Liver (tissue), 9 donors: Measurements from ENCODE around the gene OBP2B. TPM values are rescaled to one million over a fixed set of nuclear protein-coding genes. Genes with fewer than 3 reads are reported as not detected.

Source experiments
- DNase-seq: peaks from one replicate; pipeline ENCODE4 v3.0.0-alpha.2; 2017; ENCODE audit warnings: low spot score
- H3K27ac ChIP-seq, 2 donors: one replicate each; pipeline ENCODE4 v1.7.0; 2013; ENCODE audit warnings: inconsistent platforms in 2 of 2, low read length in 2 of 2, control low read depth in 1 of 2, low read depth in 1 of 2, mild to moderate bottlenecking in 1 of 2
- H3K27me3 ChIP-seq, 4 donors: one replicate each; pipeline versions ENCODE4 v1.6.1 to v1.7.0; 2013; ENCODE audit warnings: low read length in 3 of 4, inconsistent platforms in 1 of 4, mild to moderate bottlenecking in 1 of 4, moderate library complexity in 1 of 4; ENCODE audit not compliant: control insufficient read depth in 4 of 4, insufficient read depth in 4 of 4
- H3K36me3 ChIP-seq, 4 donors: one replicate each; pipeline versions ENCODE4 v1.6.1 to v1.7.0; 2013; ENCODE audit warnings: low read length in 3 of 4, mild to moderate bottlenecking in 3 of 4, low read depth in 1 of 4, moderate library complexity in 1 of 4; ENCODE audit not compliant: control insufficient read depth in 4 of 4, insufficient read depth in 3 of 4
- H3K4me1 ChIP-seq, 4 donors: one replicate each; pipeline versions ENCODE4 v1.6.1 to v1.7.0; 2013; ENCODE audit warnings: low read length in 3 of 4, mild to moderate bottlenecking in 3 of 4, moderate library complexity in 1 of 4; ENCODE audit not compliant: control insufficient read depth in 4 of 4, insufficient read depth in 4 of 4
- H3K4me3 ChIP-seq, 3 donors: one replicate each; pipeline versions ENCODE4 v1.6.1 to v1.7.0; 2013; ENCODE audit warnings: low read length in 3 of 3, control low read depth in 1 of 3, low read depth in 1 of 3, mild to moderate bottlenecking in 1 of 3
- H3K9ac ChIP-seq, 2 donors: one replicate each; pipeline ENCODE4 v1.7.0; 2013; ENCODE audit warnings: low read length in 2 of 2, mild to moderate bottlenecking in 2 of 2, moderate library complexity in 2 of 2, control low read depth in 1 of 2, low read depth in 1 of 2
- H3K9me3 ChIP-seq, 4 donors: one replicate each; pipeline versions ENCODE4 v1.6.1 to v1.7.0; 2013; ENCODE audit warnings: low read length in 3 of 4; ENCODE audit not compliant: control insufficient read depth in 4 of 4
- ATF3 ChIP-seq: IDR thresholded peaks from 2 replicates; pipeline ENCODE4 v1.6.1; 2016; ENCODE audit warnings: antibody characterized with exemption
- CTCF ChIP-seq: fragments of 150-350 bp; IDR thresholded peaks from 2 replicates; pipeline ENCODE4 v1.5.1; 2017; ENCODE audit warnings: improper control_type of control experiment, low read depth, low read length; ENCODE audit not compliant: missing input control
- EGR1 ChIP-seq, 2 donors: IDR thresholded peaks; 2 replicates each; pipeline ENCODE4 v1.6.1; 2016 to 2018; ENCODE audit warnings: antibody characterized with exemption in 2 of 2, low read depth in 2 of 2
- FOXA1 ChIP-seq: IDR thresholded peaks from 2 replicates; pipeline ENCODE4 v1.6.1; 2016; ENCODE audit warnings: antibody characterized with exemption
- FOXA2 ChIP-seq: IDR thresholded peaks from 2 replicates; pipeline ENCODE4 v1.6.1; 2016; ENCODE audit warnings: antibody characterized with exemption
- GABPA ChIP-seq, 2 donors: IDR thresholded peaks in 1 of 2; conservative IDR thresholded peaks in 1 of 2; 2 replicates each; pipeline ENCODE4 v1.6.1; 2016; ENCODE audit warnings: antibody characterized with exemption in 2 of 2, mild to moderate bottlenecking in 1 of 2, moderate library complexity in 1 of 2
- HNF4A ChIP-seq, 2 donors: conservative IDR thresholded peaks; 2 replicates each; pipeline ENCODE4 v1.6.1; 2016; ENCODE audit warnings: antibody characterized with exemption in 2 of 2, mild to moderate bottlenecking in 2 of 2
- HNF4G ChIP-seq: IDR thresholded peaks from 2 replicates; pipeline ENCODE4 v1.6.1; 2016; ENCODE audit warnings: antibody characterized with exemption
- JUND ChIP-seq, 2 donors: IDR thresholded peaks; 2 replicates each; pipeline ENCODE4 v1.6.1; 2016; ENCODE audit warnings: antibody characterized with exemption in 2 of 2
- NR2F2 ChIP-seq: IDR thresholded peaks from 2 replicates; pipeline ENCODE4 v1.6.1; 2016; ENCODE audit warnings: antibody characterized with exemption
- RAD21 ChIP-seq, 2 donors: IDR thresholded peaks; 2 replicates each; pipeline ENCODE4 v1.6.1; 2016; ENCODE audit warnings: antibody characterized with exemption in 2 of 2, mild to moderate bottlenecking in 2 of 2
- RXRA ChIP-seq, 2 donors: IDR thresholded peaks; 2 replicates each; pipeline ENCODE4 v1.6.1; 2017 to 2018; ENCODE audit warnings: antibody characterized with exemption in 2 of 2, mild to moderate bottlenecking in 1 of 2
- SP1 ChIP-seq: IDR thresholded peaks from 2 replicates; pipeline ENCODE4 v1.6.1; 2018; ENCODE audit warnings: antibody characterized with exemption, mild to moderate bottlenecking
- TAF1 ChIP-seq: conservative IDR thresholded peaks from 2 replicates; pipeline ENCODE4 v1.6.1; 2016; ENCODE audit warnings: antibody characterized with exemption, mild to moderate bottlenecking
- YY1 ChIP-seq: IDR thresholded peaks from 2 replicates; pipeline ENCODE4 v1.6.1; 2016; ENCODE audit warnings: antibody characterized with exemption, mild to moderate bottlenecking
- WGBS: extraction: QIAGEN DNeasy Blood & Tissue Kit; methylation state at CpG from one replicate; pipeline ENCODE4 v1.1.7; 2013; 5-methylcytosine and 5-hydroxymethylcytosine counted together
- polyA plus RNA-seq, 2 donors: library from polyadenylated mRNA; stranded (reverse) in 1 of 2; unstranded in 1 of 2; fragments of 200-250 nt in 1 of 2; fragments of >200 nt in 1 of 2; fragmentation: Nextera tagmentation in 1 of 2; extraction: Ambion mirVana in 1 of 2; gene quantifications; one replicate each; pipeline versions ENCODE4 v1.2.1 to v1.2.3, GENCODE V29; 2013 to 2015
- total RNA-seq, 2 donors: library from RNA; depleted of rRNA; stranded (reverse); fragments of >200 nt; gene quantifications; one replicate each; pipeline ENCODE4 v1.2.3, GENCODE V29; 2014
- TF ChIP-seq, protein P1 (sequence below): IDR thresholded peaks from 2 replicates; pipeline ENCODE4 v1.6.1; 2016; ENCODE audit warnings: antibody characterized with exemption
- TF ChIP-seq, protein P2 (sequence below): IDR thresholded peaks from 2 replicates; pipeline ENCODE4 v1.6.1; 2016; ENCODE audit warnings: antibody characterized with exemption
- TF ChIP-seq, protein P3 (sequence below): IDR thresholded peaks from 2 replicates; pipeline ENCODE4 v1.6.1; 2016; ENCODE audit warnings: antibody characterized with exemption, mild to moderate bottlenecking
- donor health status: healthy.
- donor health status: healthy.
- donor health status: healthy.
- donor health status: healthy.
- donor health status: healthy.

OBP2B gene
- total and polyA plus RNA-seq, 4 donors = not detected

- peak; percentile 70 for DNase-seq
- Histone ChIP-seq H3K4me1 (peaks cover 2 to 13% (median 6%) of the 10 kb centered on the region in 4 donors), H3K27me3 (no peaks in the 10 kb centered on the region), H3K4me3 (no peak overlapping the region), H3K9me3 (no peaks in the 10 kb centered on the region), H3K36me3 (no peaks in the 10 kb centered on the region), H3K27ac (no peak overlapping the region), H3K9ac (no peak overlapping the region)
- WGBS = 55% methylated on average over 9 of the region's 9 CpGs
- TF ChIP-seq SP1 = peak; percentile 35
- no peak for TF ChIP-seq FOXA1
- peak in 1 of 2 donors; percentile 73 for TF ChIP-seq RAD21 (IDR thresholded peaks at IDR 0.05)
- TF ChIP-seq GABPA (IDR thresholded peaks at IDR 0.05 in 1 of 2, conservative IDR thresholded peaks at IDR 0.05 in 1 of 2) = no peak
- peak; percentile 80 for TF ChIP-seq CTCF
- TF ChIP-seq, protein P1, sequence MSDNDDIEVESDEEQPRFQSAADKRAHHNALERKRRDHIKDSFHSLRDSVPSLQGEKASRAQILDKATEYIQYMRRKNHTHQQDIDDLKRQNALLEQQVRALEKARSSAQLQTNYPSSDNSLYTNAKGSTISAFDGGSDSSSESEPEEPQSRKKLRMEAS = no peak
- no peak for TF ChIP-seq ATF3
- no peak for TF ChIP-seq YY1
- TF ChIP-seq, protein P2, sequence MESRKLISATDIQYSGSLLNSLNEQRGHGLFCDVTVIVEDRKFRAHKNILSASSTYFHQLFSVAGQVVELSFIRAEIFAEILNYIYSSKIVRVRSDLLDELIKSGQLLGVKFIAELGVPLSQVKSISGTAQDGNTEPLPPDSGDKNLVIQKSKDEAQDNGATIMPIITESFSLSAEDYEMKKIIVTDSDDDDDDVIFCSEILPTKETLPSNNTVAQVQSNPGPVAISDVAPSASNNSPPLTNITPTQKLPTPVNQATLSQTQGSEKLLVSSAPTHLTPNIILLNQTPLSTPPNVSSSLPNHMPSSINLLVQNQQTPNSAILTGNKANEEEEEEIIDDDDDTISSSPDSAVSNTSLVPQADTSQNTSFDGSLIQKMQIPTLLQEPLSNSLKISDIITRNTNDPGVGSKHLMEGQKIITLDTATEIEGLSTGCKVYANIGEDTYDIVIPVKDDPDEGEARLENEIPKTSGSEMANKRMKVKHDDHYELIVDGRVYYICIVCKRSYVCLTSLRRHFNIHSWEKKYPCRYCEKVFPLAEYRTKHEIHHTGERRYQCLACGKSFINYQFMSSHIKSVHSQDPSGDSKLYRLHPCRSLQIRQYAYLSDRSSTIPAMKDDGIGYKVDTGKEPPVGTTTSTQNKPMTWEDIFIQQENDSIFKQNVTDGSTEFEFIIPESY = no peak
- TF ChIP-seq HNF4G = no peak
- TF ChIP-seq HNF4A (conservative IDR thresholded peaks at IDR 0.05) = peak; percentile 32 to 56
- no peak for TF ChIP-seq TAF1
- TF ChIP-seq NR2F2 = peak; percentile 77
- peak; percentile 36 for TF ChIP-seq RXRA (IDR thresholded peaks at IDR 0.05)
- no peak for TF ChIP-seq EGR1 (IDR thresholded peaks at IDR 0.05; ENCODE audit: low read depth in 2 of 2)
Observed at GRCh38 chr9:133160742-133161546, 48.1 kb downstream of the OBP2B start.

DNA sequence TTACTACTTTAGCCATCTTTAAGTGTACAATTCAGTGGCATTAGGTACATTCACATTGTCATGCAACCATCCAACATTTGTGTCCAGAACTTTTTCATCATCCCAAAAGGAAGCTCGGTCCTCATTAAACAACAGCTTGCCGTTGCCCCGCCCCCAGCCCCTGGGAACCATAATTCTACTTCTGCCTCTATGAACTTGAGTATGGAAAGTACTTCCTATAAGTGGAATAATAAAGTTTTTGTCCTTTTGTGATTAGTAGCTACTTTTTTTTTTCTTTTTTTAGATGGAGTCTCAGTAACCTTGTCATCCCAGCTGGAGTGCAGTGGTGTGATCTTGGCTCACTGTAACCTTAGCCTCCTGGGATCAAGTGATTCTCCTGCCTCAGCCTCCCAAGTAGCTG lies 50.4 kb downstream of the OBP2B start:
- DNase-seq = no peak
- H3K4me1 ChIP-seq = peaks cover 2 to 9% (median 5%) of the 10 kb centered on the region in 4 donors
- 97% methylated on average over 3 of the region's 3 CpGs for WGBS
- TF ChIP-seq FOXA2 (no peak), JUND (IDR thresholded peaks at IDR 0.05) (no peak), RXRA (IDR thresholded peaks at IDR 0.05) (no peak), YY1 (no peak), EGR1 (IDR thresholded peaks at IDR 0.05; ENCODE audit: low read depth in 2 of 2) (no peak), GABPA (IDR thresholded peaks at IDR 0.05 in 1 of 2, conservative IDR thresholded peaks at IDR 0.05 in 1 of 2) (no peak), TAF1 (no peak), RAD21 (IDR thresholded peaks at IDR 0.05) (no peak), CTCF (no peak), NR2F2 (no peak), FOXA1 (no peak)
- TF ChIP-seq, protein P2 = no peak
- TF ChIP-seq, protein P3, sequence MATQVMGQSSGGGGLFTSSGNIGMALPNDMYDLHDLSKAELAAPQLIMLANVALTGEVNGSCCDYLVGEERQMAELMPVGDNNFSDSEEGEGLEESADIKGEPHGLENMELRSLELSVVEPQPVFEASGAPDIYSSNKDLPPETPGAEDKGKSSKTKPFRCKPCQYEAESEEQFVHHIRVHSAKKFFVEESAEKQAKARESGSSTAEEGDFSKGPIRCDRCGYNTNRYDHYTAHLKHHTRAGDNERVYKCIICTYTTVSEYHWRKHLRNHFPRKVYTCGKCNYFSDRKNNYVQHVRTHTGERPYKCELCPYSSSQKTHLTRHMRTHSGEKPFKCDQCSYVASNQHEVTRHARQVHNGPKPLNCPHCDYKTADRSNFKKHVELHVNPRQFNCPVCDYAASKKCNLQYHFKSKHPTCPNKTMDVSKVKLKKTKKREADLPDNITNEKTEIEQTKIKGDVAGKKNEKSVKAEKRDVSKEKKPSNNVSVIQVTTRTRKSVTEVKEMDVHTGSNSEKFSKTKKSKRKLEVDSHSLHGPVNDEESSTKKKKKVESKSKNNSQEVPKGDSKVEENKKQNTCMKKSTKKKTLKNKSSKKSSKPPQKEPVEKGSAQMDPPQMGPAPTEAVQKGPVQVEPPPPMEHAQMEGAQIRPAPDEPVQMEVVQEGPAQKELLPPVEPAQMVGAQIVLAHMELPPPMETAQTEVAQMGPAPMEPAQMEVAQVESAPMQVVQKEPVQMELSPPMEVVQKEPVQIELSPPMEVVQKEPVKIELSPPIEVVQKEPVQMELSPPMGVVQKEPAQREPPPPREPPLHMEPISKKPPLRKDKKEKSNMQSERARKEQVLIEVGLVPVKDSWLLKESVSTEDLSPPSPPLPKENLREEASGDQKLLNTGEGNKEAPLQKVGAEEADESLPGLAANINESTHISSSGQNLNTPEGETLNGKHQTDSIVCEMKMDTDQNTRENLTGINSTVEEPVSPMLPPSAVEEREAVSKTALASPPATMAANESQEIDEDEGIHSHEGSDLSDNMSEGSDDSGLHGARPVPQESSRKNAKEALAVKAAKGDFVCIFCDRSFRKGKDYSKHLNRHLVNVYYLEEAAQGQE = no peak

More for the DNA sequence above, 50.4 kb downstream of the OBP2B start:
- no peak overlapping the region for H3K4me3 ChIP-seq
- no peaks in the 10 kb centered on the region for H3K36me3 ChIP-seq
- no peaks in the 10 kb centered on the region for H3K9me3 ChIP-seq
- H3K27ac ChIP-seq = no peak overlapping the region
- H3K9ac ChIP-seq = no peak overlapping the region
- no peaks in the 10 kb centered on the region for H3K27me3 ChIP-seq
